Ramos (cell line): ENCODE results near the gene SSH3.

ENCODE experiments used
- in situ Hi-C: fragments of 300-500 bp; cut with MboI; formaldehyde crosslinking; loops from one replicate; pipeline ENCODE4 v1.14.3; 2022; ENCODE audit warnings: low sequenced_read_pairs; ENCODE audit not compliant: unreplicated experiment

The SSH3 gene

GRCh38 chr11:67322049-67322448 is 18.7 kb downstream of the SSH3 start:
- in situ Hi-C loops: no loop called here

DNA sequence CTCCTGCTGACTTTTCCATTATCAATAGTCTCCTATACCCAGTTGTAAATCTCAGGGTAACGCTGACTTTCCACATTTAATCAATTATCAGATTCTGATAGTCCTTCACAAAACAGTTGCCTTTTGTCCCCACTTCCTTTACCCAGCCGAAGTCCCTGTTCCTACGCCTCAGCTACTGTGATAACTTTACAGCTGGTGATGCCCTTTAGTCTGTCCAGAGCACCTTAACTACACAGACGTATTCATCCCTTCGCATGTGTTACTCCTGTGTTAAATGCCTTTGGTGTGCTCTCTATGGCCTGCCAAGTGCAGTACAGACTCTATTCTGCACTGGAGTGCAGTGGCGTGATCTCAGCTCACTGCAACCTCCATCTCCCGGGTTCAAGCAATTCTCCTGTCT is 20.2 kb downstream of the SSH3 start:
- in situ Hi-C loops: no loop called here

- in situ Hi-C loops: no loop called here
These were observed 28.9 kb downstream of the SSH3 start for GRCh38 chr11:67332081-67332691.

DNA sequence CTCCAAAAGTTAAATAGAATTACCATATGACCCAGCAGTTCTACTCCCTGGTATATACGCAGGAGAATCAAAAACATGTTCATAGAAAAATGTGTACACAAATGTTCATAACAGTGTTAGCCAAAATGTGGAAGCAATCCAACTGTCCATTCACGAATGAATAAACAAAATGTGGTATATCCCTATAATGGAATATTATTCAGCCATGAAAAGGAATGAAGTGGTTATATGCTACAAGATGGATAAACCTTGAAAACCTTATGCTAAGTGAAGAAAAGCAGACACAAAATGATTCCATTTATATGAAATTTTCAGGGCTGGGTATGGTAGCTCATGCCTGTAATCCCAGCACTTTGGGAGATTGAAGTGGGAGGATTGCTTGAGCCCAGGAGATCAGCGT is 33.9 kb downstream of the SSH3 start:
- in situ Hi-C loops: no loop called here

- in situ Hi-C loops: no loop called here
These were observed 40.9 kb downstream of the SSH3 start for GRCh38 chr11:67344264-67344663.

- in situ Hi-C loops: no loop called here
These were observed 42.1 kb downstream of the SSH3 start for GRCh38 chr11:67345247-67345919.

- in situ Hi-C loops: no loop called here
These were observed 42.8 kb downstream of the SSH3 start for GRCh38 chr11:67345920-67346819.

GRCh38 chr11:67347964-67348749 is 44.8 kb downstream of the SSH3 start:
- in situ Hi-C loops: no loop called here

DNA sequence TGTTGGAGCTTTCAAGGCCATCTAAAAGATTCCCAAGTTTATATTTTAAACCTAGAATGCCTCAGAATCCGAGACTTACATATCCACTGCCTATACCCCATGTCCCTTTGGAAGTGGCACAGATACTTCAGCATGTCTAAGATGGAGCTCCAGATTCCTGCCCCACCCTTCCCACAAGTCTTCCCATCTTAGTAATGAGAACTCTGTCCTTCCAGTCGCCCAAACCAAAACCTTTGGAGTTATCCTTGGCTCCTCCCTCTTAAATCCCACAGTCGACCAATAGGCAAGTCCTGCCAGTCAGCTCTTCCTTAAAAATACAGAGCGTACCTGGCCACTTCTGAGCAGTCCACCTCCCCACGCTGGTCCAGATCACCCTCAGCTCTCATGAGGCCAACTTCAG is 45.7 kb downstream of the SSH3 start:
- in situ Hi-C loops: no loop called here

DNA sequence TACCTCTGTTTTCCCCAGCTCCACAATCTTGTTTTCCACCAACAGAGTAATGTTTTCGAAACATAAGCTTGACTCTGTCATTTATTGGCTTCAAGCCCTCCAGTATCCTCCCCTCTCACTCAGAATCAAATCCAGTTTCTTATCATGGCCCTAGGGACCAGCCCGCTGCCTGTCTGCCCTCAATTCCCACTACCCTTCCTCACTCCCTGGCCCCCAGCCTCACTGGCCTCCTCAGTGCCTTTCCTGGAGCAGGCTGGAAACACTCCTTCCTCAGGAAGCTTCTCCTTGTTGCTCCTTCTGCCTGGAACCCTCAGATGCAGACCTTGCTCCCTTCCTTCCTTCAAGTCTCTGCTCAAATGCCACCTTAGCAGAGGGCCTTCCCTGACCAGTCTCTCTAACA is 46.1 kb downstream of the SSH3 start:
- in situ Hi-C loops: no loop called here

- in situ Hi-C loops: no loop called here
These were observed 46.7 kb downstream of the SSH3 start for GRCh38 chr11:67349928-67350465.

DNA sequence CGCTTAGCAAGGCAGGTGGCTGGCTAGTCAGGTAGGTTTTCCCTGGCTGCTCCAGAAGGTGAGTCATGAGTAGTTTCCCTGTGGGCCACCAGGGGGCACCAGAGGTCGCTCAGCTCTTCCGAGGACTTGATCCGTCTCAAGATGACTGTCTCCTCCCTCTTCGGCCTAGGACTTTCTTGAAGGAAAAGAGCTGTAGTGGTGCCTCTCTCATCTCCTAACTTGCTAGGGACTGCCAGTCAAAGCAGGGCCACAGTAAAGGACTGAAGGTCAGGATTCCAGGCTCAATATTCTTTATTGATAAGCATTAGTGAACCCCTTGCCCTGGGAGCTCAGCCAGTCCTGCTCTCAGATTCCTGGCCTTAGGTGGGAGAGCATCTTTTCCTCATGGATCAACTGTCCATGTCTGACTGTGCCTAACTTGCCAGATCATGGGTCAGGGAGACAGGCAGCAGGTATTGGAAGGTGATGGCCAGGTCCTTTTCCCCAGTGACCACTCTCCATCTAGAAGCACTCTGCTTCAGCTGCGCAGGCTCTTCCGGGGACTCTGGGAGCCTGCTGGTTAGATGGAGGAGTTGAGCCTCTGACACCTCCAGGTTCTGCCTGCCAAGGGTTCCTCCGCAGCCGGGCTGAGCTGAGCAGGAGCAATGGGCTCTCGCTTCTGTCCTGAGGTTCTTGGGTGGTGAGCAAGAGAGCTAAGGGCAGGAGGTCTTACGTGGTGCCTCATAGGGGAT is 48.1 kb downstream of the SSH3 start:
- in situ Hi-C loops: no loop called here

DNA sequence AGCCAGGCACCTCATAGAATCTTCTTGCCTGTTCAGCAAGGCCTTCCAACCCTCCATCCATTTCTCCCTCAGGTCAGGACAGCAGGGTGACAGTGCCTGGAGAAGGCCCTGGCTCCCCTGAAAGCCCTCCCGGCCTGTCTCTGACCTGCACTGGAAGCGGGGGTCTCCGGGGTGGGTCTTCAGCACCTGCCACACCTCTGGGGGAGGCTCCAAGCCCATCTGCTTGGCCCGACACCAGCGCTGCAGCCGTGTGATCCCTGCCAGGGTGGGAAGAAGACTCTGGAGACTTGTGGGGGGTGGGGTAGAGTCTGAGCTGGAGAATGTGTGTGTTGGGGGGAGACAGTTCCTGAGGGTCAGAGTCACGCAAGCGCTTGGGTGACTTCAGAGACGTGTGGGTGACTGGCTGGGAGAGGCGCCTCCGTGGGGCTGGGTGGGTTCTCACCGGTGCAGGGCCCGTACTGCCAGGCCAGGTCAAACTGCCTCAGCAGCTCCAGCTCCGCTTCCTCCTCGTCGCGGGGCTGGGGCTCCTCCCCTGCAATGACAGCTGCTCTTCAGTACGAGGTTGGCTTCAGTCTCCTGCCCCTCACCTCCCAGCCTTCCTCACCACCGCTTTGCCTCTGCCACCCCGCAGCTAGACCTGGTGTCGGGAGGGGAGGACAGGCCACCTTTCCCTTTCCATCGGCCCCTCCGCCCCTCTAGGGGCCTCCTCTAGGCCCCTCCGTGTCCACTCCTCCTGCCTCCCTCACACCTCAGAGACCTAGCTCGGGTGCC is 49.4 kb downstream of the SSH3 start:
- in situ Hi-C loops: no loop called here

DNA sequence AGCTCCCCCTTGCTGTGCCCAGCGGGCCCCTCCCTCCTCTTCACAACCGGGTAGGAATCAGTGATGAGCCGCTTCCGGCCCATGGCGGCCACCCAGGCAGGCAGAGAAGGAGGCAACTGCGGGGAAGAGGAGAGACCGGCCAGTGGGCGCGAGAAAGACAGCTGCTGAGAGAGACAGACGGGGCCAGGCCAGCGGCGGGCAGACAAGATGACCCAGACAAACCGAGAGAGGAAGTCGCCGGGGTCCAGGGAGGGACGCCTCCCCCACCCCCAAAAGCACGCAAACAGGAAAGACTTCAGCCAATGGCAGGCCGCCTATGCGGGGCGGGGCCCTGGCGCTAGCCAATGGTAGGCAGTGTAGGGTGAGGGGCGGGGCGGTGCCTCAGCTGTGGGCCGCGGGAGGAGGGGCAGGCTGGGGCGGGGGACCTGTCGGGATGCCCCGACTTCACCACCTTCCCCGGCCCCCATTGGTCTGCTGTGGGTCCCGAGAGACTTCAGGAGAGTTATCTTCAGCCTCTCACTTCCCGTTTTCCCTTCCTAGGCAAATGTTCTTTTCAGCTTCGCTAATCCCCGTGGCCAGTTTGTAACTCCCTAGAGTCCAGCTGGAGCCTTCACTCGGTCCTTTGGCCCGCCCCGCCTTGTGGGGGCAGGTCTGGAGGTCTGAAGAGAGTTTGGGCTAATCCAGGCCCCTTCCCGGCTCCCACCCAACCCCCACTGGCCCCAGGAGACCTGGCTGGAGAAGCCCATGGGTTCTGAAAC is 50.2 kb downstream of the SSH3 start, which contains the start of gene POLD4:
TSS of gene POLD4 (minus strand) at position 230 of the 758 bp plus-strand sequence. CDS start at position 83, 147 bp downstream.
- in situ Hi-C loops: no loop called here

- in situ Hi-C loops: no loop called here
These were observed 51.0 kb downstream of the SSH3 start for GRCh38 chr11:67354075-67355022.

DNA sequence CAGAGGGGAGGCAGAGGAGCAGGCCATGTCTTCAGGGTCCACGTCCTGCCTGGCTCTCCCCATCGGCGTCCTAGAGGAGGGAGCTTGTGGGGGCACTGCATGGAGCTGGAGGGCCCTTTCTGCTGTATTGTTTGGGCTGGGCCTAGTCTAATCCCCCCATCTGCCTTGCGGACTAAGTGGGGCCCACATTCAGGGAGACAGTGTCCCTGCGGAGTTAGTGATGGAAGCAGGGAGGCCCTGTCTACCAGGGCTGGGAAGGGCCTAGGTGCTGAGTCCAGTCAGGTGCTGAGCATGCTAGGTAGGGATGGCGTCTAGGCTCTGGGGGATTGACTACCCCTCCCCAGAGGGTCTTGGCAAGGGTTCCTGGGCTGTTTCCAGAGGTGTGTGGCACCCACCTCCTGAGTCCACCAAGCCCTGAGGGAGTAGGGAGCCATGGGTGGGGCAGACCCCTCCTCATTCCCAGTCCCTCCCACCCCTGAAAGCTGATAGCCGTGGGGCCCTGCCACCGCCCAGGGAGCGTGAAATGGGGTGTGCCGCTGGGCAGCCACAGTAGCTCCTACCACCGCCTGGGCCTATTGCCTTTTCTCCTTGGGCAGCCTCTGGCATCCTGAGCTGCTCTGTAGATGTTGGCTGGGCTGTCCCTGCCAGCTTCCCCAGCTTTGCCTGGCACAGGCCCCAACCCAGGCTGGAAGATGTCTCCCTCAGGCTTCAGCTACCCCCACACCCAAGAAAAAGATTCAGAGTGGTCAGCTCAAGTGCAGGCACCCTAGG is 51.9 kb downstream of the SSH3 start:
- in situ Hi-C loops: no loop called here
